ENCODE measurements around the gene FN3KRP.

FN3KRP gene

DNA sequence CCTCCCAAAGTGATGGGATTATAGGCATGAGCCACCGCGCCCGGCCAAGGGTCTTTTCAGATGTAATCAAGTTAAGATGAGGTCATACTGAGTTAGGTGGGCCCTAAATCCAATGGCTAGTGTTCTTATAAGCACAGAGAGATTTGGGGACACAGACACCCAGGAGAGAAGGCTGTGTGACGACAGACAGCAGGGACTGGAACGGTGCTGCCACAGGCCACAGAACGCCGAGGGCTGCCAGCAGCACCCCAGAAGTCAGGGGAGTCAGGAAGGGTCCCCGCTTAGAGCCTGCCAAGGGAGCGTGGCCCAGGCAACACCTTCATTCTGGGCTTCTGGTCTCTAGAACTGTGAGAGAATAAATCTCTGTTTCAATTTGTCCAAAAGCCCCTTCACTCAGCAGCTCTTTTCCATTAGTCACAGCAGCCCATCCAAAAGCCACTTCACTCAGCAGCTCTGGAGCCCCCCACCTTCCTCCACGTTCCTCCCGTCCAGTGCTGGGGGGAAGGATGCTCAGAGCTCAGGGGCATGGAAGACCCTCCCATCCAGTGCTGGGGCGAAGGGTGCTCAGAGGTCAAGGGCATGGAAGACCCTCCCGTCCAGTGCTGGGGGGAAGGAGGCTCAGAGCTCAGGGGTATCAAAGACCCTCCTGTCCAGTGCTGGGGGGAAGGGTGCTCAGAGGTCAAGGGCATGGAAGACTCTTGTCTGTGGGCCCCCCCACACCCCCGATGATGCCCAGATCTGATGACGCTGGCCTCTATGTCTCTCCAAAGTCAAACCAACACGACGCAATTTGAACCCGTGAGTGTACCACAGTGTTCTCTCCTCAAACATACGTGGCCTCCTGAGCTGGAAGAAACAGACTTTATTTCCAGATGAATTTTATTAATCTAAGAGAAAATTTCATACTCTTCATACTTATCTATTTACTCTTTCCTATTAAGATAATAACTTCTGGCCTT is 29.9 kb upstream of the FN3KRP start:
- Histone ChIP-seq H3K27ac (no peak overlapping the region), H3K4me3 (no peak overlapping the region), H3K36me3 (peaks cover 0 to 6% (median 0%) of the 10 kb centered on the region in 3 donors), H3K9me3 (peaks cover 0 to 3% (median 2%) of the 10 kb centered on the region in 3 donors), H3K4me1 (peaks cover 0 to 8% (median 0%) of the 10 kb centered on the region in 4 donors), H3K27me3 (no peaks in the 10 kb centered on the region)
- TF ChIP-seq, protein P1, sequence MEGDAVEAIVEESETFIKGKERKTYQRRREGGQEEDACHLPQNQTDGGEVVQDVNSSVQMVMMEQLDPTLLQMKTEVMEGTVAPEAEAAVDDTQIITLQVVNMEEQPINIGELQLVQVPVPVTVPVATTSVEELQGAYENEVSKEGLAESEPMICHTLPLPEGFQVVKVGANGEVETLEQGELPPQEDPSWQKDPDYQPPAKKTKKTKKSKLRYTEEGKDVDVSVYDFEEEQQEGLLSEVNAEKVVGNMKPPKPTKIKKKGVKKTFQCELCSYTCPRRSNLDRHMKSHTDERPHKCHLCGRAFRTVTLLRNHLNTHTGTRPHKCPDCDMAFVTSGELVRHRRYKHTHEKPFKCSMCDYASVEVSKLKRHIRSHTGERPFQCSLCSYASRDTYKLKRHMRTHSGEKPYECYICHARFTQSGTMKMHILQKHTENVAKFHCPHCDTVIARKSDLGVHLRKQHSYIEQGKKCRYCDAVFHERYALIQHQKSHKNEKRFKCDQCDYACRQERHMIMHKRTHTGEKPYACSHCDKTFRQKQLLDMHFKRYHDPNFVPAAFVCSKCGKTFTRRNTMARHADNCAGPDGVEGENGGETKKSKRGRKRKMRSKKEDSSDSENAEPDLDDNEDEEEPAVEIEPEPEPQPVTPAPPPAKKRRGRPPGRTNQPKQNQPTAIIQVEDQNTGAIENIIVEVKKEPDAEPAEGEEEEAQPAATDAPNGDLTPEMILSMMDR (IDR thresholded peaks at IDR 0.05) = no peak
- intact Hi-C loops (cut with DNase I; ENCODE audit: low total_unique reads) = no loop called here
- no peak for DNase-seq

DNA sequence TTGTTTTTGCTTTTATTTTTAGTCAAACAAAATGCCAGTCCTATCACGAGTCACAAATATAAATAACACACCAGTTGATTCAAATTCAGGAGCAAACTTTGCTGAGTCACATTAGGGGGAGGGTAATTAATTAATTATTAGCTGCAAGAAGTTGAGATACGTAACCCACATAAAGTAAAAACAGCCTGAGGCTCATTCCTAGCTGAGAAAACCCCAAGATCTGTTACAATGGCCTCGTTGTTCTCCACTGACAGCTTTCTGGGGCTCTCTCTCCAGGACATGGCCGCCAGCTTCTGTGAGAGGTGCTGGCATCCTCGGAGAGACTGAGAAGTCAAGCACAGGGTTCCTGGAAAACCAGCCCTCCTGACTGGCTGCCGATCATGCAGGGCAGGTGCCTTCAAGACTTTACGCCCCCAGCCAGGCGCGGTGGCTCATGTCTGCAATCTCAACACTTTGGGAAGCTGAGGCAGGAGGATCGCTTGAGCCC is 29.1 kb upstream of the FN3KRP start:
- intact Hi-C loops (cut with DNase I; ENCODE audit: low total_unique reads) = no loop called here

DNA sequence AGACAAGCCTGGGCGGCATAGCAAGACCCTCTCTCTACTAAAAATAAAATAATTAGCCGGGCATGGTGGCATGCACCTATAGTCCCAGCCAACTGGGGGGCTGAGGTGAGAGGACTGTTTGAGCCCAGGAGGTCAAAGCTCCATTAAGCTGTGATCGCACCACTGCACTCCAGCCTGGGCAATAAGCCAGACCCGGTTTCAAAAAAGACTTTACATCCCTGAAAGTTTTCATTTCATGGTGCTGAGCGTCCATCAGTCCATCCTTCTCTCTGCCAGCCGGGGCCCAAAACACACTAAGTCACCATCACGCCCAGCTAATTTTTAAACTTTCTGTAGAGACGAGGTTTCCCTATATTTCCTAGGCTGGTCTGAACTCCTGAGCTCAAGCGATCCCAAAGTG is 28.6 kb upstream of the FN3KRP start:
- no peaks in the 10 kb centered on the region for H3K9me3 ChIP-seq
- no peak overlapping the region for H3K27ac ChIP-seq
- H3K36me3 ChIP-seq = peaks cover 0 to 9% (median 0%) of the 10 kb centered on the region in 3 donors
- H3K4me1 ChIP-seq = peaks cover 0 to 8% (median 0%) of the 10 kb centered on the region in 4 donors
- no peaks in the 10 kb centered on the region for H3K27me3 ChIP-seq
- TF ChIP-seq, protein P1 (IDR thresholded peaks at IDR 0.05) = no peak
- DNase-seq = no peak
- H3K4me3 ChIP-seq = no peak overlapping the region
- intact Hi-C loops (cut with DNase I; ENCODE audit: low total_unique reads) = no loop called here

More for the DNA sequence above, 29.1 kb upstream of the FN3KRP start:
- peaks cover 0 to 9% (median 0%) of the 10 kb centered on the region in 3 donors for H3K36me3 ChIP-seq
- H3K27ac ChIP-seq = no peak overlapping the region
- no peaks in the 10 kb centered on the region for H3K9me3 ChIP-seq
- DNase-seq = no peak
- no peaks in the 10 kb centered on the region for H3K27me3 ChIP-seq
- TF ChIP-seq, protein P1 (IDR thresholded peaks at IDR 0.05) = no peak
- peaks cover 0 to 8% (median 0%) of the 10 kb centered on the region in 4 donors for H3K4me1 ChIP-seq
- no peak overlapping the region for H3K4me3 ChIP-seq

DNA sequence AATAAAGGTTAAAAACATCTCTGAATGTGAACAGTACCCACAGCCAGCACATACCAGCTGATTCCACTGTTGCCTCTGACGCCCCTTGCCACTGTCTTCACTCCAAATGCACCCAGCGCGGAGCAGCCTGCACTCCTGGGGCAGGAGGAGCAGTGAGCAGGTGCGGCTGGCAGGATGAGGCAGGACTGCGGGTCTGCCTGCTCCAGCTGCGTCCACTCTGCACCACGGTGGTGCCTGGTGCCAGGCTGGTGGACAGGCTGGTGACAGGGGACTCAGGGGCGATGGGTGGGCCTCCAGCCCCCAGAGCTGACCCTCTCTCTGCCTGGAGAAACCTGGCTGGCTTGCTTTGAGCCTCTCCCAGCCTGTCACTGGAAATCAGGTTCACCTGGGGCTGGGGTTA is 27.4 kb upstream of the FN3KRP start:
- no peaks in the 10 kb centered on the region for H3K27me3 ChIP-seq
- no peak overlapping the region for H3K4me3 ChIP-seq
- H3K27ac ChIP-seq = no peak overlapping the region
- peaks cover 0 to 8% (median 0%) of the 10 kb centered on the region in 4 donors for H3K4me1 ChIP-seq
- no peaks in the 10 kb centered on the region for H3K9me3 ChIP-seq
- TF ChIP-seq, protein P1 (IDR thresholded peaks at IDR 0.05) = no peak
- peaks cover 0 to 9% (median 0%) of the 10 kb centered on the region in 3 donors for H3K36me3 ChIP-seq
- intact Hi-C loops (cut with DNase I; ENCODE audit: low total_unique reads) = no loop called here
- no peak for DNase-seq

DNA sequence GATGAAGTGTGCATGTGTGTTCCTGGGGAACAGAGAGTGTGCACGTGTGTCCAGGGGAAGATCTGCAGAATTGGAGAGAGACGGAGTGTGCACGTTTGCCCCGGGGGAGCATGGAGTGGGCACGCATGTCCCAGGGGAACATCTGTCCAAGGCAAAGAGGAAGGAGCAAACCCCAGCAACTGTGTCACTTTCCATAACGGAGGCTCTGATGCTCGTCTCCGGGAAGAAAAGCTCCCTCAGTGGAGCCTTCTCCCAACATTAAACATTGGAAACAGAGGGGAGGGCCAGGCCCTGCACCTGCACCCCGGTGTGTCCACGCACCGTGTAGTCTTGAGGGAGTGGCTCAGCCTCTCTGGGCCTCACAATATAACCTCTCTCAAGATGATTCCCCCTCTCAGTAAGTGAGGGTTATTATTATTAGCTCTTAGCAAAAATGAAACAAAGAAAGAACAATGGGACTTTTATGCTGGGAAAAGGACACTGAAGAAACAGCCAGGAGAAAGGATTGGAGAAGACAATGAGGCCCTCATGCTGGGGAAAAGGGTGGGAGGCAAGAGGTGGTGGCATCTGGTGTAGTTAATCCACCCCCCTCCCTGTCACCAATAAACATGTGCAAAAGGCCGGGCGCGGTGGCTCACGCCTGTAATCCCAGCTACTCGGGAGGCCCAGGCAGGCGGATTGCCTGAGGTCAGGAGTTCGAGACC is 25.6 kb upstream of the FN3KRP start:
- H3K4me3 ChIP-seq = no peak overlapping the region
- no peak overlapping the region for H3K27ac ChIP-seq
- intact Hi-C loops (cut with DNase I; ENCODE audit: low total_unique reads) = loop anchor here (10.0 kb wide), 1 partner anchor 96 kb away; no protein-coding TSS in a partner anchor
- H3K4me1 ChIP-seq = peaks cover 0 to 8% (median 0%) of the 10 kb centered on the region in 4 donors
- H3K36me3 ChIP-seq = peaks cover 0 to 5% (median 0%) of the 10 kb centered on the region in 3 donors
- no peaks in the 10 kb centered on the region for H3K27me3 ChIP-seq
- TF ChIP-seq, protein P1 (IDR thresholded peaks at IDR 0.05) = no peak
- H3K9me3 ChIP-seq = no peaks in the 10 kb centered on the region
- DNase-seq = no peak
